DLD1 (cell line): ENCODE measurements around the gene GFI1B.
"Not testable (repeated sequence)": the region's sequence is repeated elsewhere in the genome, so short reads cannot be mapped to it uniquely, and the experiment has no call there.

Experiments used
- in situ Hi-C: cut with HindIII; loops from 2 replicates; pipeline ENCODE4 v1.10.0; 2017; ENCODE audit warnings: low sequenced_read_pairs

The GFI1B gene

DNA sequence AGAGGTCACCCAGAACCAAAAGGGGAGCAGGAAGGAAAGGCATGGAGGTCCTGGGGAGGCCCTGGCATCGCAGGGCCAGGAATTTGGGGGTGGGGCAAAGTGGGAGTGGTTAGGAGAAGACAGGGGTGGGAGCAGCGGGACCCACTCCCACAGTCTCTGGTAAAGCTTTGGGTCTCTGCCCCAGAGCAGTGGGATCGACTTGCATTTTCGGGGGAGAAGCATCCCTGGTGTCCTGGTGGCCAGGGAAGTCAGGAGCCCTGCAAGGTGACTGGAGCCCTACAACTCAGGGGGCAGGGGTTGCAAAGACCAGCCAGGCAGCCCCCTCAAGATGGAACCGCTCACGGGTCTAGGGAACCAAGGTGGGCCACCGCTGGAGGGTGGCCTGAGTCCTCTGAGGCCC, 29.9 kb downstream of the GFI1B start:
- in situ Hi-C loops: no loop called here

DNA sequence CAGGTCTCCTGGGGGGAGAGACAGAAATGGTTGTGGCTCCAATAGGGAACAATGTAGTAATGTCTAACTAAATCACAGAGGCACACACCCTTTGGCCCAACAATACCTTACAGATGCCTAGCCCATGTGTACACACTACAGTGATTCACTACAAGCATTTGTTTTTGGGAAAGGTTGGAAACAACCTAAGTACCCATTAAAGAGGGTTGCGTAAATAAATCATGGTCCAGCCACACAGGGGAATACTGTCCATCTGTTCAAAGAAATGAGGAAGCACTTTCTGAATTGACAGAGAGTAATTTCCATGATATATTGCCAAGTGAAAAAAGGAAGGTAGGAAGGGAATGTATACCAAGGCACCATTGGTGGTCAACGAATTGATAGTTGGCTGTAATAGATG, 30.3 kb downstream of the GFI1B start:
- in situ Hi-C loops: no loop called here

DNA sequence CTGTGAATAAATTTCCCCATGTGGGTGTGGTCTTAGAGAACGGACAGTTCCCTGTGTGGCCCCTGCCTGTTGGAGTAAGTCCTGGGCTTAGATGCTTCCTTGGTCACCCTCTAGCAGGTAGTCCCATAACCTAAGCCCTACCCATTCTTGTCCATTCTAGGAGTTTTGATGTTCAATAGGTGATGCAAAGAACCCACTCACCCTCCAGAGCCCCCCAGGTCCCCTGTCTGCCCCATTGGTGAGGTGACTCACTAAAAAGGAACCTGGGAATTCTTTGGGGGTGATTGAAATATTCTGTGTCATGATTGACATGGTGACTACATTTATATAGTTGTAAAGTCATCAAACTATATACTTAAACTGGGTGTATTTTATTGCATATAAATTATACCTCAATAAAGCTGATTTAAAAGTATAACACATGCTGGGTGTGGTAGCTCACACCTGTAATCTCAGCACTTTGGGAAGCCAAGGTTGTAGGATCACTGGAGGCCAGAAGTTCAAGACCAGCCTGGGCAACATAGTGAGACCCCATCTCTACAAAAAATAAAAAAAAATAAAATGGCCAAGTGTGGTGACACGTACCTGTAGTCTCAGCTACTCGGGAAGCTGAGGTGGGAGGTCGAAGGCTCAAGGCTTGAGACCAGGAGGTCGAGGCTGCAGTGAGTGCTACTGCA, 31.6 kb downstream of the GFI1B start:
- in situ Hi-C loops: no loop called here

DNA sequence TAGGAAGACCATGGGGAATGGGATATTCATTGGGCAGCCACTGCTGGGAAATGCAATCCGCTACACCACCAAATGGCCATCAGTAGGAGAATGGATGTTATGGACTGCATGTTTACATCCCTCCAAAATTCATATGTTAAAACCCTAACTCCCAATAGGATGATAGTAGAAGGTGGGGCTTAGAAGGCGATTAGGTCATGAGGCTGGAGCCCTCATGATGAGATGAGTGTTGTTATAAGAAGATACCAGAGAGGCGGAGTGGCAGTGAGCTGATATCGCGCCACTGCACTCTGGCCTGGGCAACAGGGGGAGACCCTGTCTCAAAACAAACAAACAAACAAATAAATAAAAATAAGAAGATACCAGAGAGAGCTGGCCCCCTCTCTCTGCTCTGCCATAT, 36.2 kb downstream of the GFI1B start:
- in situ Hi-C loops: no loop called here

DNA sequence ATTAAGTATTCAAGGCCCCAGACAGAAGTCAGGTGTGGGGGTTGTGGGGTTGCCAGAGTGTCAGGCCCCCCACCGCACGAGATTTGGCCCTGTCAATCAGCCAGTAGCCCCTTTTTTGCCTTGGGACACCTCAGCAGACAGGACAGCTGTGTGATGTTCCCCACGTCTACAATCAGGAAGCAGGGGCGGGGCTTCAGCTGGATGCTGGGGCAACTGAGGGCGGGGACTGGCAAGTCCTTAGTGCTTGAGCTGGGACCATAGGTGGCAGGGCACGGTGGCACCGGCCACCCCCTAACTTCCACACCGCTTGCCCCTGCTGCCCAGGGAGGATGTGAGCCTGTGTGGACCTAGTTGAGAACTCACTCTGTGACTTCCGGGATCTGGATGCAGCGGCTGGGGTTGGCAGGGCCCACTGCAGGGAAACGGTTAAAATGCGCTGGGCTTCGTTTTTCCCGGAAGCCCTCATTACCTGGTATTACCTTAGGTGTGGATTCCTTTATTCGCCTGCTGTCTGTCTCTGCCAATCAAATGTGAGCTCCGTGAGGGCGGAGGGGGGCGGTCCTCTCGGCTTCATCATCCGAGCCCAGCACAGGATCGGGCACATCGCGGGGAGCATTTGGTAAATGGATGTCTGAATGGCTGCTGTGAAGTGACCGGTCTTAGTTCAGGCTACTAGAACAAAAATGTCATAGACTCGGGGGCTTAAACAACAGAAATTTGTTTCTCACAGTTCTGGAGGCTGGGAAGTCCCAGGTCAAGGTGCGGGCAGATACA, 44.8 kb downstream of the GFI1B start:
- in situ Hi-C loops: loop anchor here (10.0 kb wide), 1 partner anchor 351 kb away; the partner anchor contains the start of genes STKLD1 and SURF4

DNA sequence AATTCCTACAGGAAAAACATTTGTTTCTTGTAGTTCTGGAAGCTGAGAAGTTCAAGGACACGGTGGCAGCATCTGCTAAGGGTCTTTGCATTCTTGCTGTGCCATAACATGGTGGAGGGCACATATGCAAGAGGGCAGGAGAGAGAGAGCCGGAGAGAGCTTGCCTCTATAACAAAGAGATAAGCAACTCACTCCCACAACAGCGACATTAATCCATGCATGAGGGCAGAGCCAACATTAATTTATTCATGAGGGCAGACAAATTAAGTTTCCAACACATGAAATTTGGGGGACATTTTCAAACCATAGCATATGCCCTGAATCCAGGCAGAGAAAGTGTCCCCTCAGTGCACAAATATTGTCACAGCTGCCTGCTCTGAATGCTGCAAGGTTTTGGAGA, 47.9 kb downstream of the GFI1B start:
- in situ Hi-C loops: loop anchor here (10.0 kb wide), 1 partner anchor 348 kb away; the partner anchor contains the start of genes STKLD1 and SURF4

DNA sequence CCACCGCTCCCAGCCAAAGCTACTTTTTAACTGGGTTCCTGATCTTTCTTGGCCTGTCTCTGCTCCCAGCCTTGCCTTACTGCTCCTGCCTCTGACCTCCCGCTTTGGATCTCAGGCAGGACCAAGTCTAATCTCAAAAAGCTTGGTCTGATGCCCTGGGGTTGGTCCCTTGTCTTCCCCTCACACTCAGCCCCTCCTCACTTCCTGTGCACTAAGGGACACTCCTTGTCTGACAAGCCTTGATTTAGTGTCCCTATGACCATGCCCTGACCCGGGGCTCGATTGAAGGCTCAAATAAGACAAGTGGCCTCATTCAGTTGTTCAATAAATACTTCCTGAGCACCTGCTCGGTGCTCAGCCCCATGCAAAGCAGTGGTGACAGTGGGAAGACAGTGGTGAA, 48.6 kb downstream of the GFI1B start:
- in situ Hi-C loops: loop anchor here (10.0 kb wide), 1 partner anchor 348 kb away; the partner anchor contains the start of genes STKLD1 and SURF4

DNA sequence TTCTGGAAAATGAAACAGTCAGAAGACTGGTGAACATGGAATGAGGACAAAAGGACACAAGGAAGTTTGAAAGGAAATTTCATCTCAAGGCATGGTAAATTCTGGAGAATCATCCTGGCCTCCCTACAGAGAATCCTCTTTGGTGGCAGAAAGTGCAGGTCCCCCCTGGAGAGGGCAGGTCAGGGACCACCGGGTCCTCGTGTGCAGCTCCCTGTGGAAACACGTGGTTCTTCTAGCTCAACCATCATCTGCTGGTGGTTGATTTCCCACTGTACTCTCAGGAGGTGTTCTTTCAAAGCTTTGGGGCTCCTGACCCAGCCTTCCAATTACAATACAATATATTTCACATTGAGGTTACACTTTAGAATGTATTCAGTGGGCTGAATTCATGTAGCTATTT, 49.7 kb downstream of the GFI1B start:
- in situ Hi-C loops: loop anchor here (10.0 kb wide), 1 partner anchor 347 kb away; the partner anchor contains the start of genes STKLD1 and SURF4

DNA sequence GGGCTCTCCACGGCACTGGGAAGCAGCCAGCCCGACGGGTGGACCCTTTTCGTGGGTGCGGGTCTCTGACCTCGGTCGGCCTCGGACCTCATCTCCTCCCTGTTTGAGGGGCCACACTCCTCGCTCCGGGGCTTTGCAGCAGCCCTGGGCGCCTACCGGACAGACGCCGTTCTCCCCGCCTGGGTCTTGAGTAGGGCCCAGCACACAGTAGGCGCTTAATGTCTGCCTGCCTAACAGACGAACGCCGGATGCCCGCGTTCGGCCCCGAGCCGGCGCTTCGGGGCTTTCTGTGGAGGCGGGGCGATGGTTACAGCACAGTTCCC, 51.5 kb downstream of the GFI1B start:
- in situ Hi-C loops: loop anchor here (10.0 kb wide), 1 partner anchor 345 kb away; the partner anchor contains the start of genes STKLD1 and SURF4

DNA sequence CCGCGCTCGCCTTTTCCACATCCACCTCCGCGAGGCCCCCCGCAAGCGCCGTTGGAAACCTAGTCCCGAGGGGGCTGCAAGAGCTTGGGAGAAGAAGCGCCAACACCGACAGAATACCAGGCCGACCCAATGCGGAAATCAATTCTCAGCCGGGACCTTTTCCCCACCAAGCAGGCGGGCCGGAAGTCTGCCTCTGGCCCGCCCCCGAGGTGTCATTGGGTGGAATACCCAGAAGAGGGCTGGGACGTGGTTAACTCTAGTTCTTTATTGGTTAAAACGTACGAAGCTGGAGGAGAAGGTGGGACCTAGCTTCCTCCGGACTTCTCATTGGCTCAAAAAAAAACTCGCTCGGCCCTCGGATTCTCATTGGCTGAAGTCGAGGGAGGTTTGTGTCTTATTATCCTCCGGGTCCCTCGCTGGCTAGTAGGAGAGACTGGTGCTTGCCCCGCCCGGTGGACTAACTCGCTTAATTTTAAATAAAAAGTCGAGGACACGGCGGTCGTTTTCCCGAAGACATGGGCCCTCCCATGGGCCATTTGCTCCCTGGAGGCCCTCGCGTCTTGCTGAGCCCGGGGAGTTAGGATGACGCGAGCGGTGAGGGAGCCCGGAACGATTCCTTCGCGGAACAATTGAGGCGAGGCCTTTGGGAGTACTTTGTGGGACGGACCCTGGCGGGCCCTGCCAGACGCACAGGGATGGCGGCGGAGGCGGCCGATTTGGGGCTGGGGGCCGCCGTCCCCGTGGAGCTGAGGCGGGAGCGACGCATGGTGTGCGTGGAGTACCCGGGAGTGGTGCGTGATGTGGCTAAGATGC, 52.0 kb downstream of the GFI1B start, which contains the start of gene GTF3C5:
TSS of gene GTF3C5 (plus strand) at position 681 of the 813 bp plus-strand sequence. CDS start at position 696, 15 bp downstream.
- in situ Hi-C loops: no loop called here

DNA sequence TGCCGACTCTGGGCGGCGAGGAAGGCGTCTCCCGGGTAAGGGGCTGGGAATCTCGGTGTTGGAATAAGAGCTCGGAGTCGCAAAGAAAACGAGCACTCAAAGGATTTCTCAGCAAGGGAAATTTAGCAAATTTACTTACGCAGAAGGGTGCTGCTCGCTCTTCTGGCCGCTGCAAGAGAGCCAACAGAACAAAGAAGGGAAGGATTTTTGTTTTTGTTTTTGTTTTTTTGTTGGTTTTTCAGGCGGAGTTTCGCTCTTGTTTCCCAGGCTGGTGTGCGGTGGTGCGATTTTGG, 52.6 kb downstream of the GFI1B start:
- in situ Hi-C loops: no loop called here

DNA sequence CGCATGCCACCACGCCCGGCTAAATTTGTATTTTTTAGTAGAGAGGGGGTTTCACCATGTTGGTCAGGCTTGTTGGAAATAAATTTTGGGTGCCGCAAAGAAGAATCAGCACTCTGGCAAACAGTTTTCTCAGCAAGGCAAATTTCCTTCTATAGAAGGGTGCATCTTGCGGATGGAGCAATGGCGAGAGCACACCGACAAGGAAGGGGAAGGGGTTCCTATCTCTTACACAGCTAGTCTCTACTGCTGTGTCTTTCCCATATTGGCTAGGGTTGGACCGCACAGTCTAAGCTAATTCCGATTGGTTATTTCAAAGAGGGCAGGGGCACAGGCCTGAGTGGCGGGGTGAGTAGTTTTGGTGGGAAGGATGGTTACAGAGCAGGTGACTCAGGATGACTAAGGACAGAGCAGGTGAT, 53.0 kb downstream of the GFI1B start:
- in situ Hi-C loops: no loop called here

DNA sequence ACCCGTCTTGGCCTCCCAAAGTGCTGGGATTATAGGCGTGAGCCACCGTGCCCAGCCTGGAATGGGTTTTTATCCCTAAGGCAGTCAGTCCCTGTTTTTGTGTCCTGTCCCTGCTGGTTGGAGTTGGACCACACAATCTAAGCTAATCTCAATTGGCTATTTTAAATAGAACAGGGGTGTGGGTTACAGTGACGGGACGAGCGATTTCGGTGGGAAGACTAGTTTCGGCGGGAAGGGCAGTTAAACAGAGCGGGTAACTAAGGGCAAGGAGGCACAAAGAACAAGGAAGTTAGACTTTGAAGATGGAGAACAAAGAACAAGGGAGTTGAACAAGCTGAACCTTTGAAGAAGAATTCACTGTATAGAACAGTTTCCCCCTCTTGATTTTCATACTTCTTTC, 53.7 kb downstream of the GFI1B start:
- in situ Hi-C loops: no loop called here

DNA sequence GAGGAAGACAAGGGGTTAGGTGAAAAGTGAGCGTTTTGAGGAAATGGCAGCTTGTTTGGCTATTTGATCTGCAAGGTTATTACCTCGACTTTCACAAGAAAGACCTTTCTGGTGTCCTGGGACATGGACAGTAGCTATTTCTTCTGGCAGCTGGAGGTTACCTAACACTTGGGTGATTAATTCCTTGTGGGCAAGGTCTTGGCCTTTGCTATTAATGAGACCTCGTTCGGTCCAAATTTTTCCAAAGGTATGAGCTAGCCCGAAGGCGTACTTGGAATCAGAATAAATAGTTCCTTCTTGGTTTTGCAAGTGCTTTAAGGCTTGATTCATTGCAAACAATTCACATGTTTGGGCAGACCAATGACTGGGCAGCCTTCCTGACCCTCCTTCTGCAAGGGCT, 57.2 kb downstream of the GFI1B start:
- in situ Hi-C loops: no loop called here

DNA sequence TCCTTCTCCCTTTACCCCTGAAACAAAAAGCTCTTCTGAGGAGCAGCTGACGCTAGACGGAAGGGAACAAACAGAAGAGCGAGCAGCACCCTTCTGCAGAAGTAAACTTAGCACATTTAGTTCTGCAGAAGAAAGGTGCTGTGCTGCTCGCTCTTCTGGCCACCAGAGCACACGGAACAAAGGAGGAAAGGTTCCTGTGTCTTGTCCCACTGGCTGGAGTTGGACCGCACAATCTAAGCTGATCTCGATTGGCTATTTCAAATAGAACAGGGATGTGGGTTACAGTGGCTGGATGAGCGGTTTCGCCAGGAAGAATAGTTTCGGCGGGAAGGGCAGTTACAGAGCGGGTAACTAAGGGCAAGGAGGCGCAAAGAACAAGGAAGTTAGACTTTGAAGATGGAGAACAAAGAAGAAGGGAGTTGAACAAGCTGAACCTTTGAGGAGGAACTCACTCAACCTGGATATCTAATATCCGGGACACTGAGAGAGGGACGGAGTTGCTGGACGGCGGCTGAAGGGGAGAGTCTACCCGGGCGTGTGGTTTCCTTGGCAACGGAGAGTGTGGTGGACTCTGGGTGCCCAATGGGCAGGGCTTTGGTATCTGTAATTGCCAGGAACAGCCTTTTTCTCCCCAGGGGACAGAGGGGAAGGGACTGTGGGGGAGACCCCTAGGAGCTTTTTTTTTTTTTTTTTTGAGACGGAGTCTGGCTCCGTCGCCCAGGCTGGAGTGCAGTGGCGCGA, 59.5 kb downstream of the GFI1B start:
- in situ Hi-C loops: no loop called here

DNA sequence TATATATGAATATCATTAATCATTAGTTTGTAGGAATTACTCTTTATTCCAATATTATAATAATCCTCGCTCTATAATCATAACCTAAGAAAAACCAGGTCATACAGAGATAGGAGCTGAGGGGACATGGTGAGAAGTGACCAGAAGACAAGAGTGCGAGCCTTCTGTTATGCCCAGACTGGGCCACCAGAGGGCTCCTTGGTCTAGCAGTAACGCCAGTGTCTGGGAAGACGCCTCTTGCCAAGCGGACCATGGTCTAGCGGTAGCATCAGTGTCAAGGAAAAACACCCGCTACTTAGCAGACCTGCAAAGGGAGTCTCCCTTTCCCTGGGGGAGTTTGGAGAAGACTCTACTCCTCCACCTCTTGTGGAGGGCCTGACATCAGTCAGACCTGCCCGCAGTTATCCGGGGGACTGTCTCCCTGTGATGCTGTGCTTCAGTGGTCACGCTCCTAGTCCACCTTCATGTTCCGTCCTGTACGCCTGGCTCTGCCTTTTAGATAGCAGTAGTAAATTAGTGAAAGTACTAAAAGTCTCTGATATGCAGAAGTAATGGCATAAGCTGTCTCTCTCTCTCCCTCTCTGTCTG, 62.5 kb downstream of the GFI1B start:
- in situ Hi-C loops: not testable (repeated sequence)
